Mesenteric fat pad (tissue), 1 donor: Measurements from ENCODE around the gene PBX3. TPM values are rescaled to one million over a fixed set of nuclear protein-coding genes. Genes with fewer than 3 reads are reported as not detected.
A peak's percentile ranks its signal among the peaks of the same experiment; 100 is the strongest.

Source experiments
- DNase-seq: peaks from one replicate; pipeline ENCODE4 v3.0.0-alpha.2; 2020; ENCODE audit warnings: low spot score
- total RNA-seq: library from RNA; stranded (reverse); fragmentation: NEBNext Ultra II Directional; extraction: Animal tissue kit (Norgen Biotek cat#: 25700); gene quantifications from one replicate; pipeline ENCODE4 v1.2.1, GENCODE V29; 2021
- donor health status: DM: yes; HTN: yes; CAD: no.

The PBX3 gene
- total RNA-seq, 1 donor from 2014 or later, result 28.8 TPM

GRCh38 chr9:125946397-125946796 lies 199.2 kb downstream of the PBX3 start:
- no peak for DNase-seq

GRCh38 chr9:125948887-125949596 lies 201.9 kb downstream of the PBX3 start:
- no peak for DNase-seq

DNA sequence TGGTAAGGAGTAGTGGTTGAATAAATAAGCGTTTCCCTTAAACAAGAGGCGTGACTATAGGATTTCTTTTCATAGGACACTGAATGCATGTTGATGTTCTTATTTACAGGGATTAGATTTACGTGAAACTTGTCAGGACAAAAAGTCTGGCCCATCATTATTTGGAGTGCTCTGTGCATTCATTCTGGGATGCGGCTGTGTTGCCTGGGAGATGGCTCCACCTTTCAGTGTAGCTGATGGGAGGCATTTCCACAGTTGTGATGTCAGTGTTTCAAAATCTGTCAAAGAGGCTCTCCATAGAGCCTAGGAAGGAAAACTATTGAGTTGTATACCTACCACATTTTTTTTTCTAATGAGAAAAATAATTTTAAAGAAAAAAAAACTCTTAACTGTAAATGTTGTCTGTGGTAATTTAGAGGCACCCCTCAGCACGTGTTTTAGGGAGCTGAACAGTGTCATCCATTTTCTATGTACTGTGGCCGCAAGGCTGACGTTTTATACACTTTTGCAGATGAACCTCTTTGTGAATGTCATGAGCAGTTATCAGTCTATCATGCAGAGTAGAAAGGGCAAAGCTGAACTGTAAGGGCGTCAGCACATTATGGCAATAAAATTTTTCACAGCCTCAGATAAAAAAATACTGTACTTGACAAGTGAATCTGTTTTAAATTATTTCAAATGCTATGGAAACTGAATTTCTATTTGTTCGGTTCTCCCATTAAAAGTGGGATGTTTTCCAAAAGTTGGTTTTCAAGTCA lies 202.7 kb downstream of the PBX3 start:
- DNase-seq, result no peak

DNA sequence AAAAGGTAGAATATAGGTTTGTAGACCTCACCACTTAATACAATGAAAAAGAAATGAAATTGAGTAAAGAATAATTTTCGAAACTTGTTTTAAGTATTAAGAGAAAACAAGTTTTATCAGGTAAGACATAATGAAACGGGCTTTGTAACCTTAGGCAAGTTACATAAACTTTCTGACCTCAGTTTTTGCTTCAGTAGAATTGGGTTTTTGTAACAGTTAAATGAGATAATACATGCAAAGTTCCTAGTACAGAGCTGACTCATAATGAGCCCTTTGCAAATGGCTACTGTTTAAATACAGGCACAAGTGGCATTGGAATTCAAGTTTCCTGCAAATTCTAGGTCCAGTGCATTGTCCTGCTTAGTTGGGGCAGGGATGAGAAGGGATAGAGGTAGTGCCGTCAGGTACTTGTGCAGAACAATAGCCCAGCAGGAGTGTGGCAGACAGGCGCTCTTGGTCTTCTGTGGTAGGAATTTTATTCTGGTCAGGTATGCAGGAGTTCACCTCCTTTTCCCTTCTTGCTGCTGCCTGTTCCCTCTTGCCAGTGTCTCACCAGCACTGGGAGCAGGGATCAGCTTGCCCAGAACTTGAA lies 203.8 kb downstream of the PBX3 start:
- DNase-seq, result no peak

DNA sequence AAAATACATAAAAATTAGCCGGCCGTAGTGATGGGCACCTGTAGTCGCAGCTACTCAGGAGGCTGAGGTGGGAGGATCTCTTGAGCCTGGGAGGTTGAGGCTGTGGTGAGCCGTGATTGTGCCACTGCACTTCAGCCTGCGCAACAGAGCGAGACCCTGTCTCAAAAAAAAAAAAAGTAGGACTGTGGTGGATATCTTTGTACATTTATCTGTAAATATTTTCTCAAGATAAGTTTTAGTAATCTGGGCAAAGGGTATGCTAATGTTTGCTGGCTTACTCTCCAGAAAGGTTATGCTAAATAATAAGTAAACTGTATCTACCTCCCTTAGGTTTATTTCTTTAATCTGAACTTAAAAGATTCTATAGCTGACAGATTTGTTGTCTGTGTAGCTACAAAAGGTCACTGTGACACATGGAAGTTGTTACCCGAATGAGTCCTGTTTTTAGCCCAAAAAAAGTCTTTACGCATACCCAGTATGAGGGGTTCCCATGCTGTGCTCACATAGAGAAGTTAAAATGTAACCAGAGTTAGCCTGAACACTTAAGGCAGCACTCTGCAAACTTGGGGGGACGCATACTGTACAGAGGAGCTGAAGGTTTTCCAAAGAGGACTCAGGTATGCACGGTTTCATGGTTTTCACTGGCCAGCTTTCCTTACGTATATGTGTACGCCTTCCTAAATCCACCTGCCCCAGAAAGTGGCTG lies 206.3 kb downstream of the PBX3 start:
- no peak for DNase-seq

DNA sequence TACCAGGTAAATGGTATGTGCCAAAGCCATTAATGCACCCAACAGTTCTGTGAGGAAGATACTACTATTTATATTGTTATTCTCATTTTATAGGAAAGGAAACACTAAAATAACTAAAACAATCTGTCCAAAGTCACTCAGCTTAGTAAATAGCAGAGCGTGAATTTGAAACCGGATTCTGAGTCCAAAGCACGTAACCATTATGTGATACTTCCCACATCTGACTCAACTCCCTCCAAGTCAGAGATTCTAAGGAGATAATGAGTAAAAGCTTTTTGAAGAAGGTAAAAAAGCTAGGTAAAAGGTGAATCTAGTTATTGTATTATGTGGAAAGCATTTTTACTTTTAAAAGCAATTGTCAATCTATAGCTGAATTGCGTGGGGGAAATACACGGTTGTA lies 208.9 kb downstream of the PBX3 start:
- no peak for DNase-seq

DNA sequence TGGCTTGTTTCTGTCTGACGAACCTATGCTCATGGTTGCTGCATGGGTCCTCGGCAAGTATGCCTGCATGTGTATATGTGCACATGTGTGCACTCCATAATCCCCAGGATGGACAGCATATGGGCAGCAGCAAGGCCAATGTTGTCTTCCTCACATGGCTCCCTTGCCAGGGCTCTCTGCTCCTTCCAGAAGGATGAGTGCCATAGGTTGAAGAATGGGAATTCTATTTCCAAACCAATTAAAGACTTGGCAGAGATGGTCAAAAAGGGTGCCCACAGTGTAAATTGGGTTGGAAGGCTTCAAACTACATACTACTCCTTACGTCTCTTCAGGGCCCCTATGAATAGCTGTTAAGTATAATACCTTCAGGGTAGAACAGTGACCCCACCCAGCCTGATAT lies 212.1 kb downstream of the PBX3 start:
- DNase-seq, result no peak

- no peak for DNase-seq
These were observed 212.9 kb downstream of the PBX3 start for GRCh38 chr9:125959951-125960619.

DNA sequence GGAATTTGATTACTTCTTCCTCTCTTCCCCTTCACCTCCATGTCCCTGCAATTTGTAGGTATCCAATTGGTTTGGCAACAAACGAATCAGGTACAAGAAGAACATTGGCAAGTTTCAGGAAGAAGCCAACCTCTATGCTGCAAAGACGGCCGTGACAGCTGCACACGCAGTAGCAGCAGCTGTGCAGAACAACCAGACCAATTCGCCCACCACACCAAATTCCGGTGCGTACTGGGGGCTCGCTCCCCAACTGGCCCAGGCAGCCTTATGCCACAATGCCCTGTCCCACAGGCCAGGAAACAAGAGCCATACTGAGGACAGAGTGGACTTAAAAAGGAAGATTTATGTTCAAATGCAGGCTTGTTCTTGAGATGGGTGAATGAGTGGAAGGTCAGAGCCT lies 213.5 kb downstream of the PBX3 start:
- DNase-seq, result no peak

DNA sequence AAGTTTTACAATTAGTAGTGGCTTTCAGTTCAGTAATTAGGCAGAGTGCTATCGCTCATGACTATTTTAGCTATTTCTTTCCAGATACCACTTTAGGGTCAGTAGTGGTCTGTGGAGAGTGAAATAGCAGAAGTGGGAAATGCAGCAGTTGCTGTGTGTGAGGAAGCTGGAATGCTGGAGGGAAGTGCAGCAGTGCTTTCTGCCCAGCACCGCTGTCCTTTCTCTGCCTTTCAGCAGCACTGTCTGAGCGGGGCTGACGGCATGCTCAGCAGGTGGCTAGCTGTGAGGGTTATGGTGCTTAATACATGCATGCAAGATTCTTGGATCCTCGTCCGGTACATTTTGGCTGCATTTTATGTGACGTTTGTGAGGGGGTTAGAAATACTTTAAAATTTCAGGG lies 213.9 kb downstream of the PBX3 start:
- DNase-seq, result no peak

DNA sequence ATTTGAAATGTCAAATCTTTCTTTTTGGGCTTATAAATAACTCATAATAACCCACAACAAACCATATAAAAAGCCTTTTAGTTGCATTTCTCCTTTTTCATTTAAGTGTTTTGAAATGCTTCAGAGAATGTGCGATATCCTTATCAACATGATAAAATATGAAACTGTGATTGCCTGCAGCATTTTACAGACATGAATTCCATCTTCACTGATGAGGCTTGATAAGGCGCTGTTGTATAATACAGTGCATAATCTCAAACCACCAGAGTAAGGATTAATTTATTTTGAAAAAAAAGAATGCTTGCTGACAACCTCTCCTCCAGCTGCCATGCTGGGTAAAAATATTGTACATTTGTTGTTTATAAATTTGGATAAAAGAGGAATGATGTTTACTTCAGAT lies 216.8 kb downstream of the PBX3 start:
- DNase-seq, result no peak

- peak; percentile 57 for DNase-seq
These were observed 217.6 kb downstream of the PBX3 start for GRCh38 chr9:125964702-125965225.

DNA sequence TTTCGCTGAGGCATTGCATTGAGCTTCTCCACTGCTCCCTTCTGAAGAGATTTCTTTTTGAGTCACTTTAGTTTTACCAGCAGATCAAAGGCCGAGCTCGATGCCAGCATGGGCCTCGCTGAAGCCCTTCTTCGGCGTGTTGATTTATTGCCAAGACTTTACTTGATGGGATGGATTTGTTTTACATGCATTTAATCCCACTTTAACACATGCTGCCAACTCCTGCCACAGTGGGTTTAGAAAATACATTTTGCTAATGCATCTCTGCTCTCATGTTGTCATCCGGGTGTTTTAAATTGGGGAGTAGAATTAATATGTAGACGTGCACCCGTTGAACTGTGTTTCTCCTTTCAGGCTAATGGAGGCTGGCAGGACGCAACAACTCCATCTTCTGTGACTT lies 218.3 kb downstream of the PBX3 start:
- DNase-seq, result no peak

GRCh38 chr9:125966466-125966865 lies 219.3 kb downstream of the PBX3 start:
- no peak for DNase-seq

GRCh38 chr9:125966959-125967711 lies 220.0 kb downstream of the PBX3 start:
- DNase-seq, result no peak

- DNase-seq, result no peak
These were observed 221.7 kb downstream of the PBX3 start for GRCh38 chr9:125968714-125969374.

- peak; percentile 51 for DNase-seq
These were observed 222.3 kb downstream of the PBX3 start for GRCh38 chr9:125969462-125969861.

GRCh38 chr9:125969868-125970267 lies 222.7 kb downstream of the PBX3 start:
- peak; percentile 64 for DNase-seq

DNA sequence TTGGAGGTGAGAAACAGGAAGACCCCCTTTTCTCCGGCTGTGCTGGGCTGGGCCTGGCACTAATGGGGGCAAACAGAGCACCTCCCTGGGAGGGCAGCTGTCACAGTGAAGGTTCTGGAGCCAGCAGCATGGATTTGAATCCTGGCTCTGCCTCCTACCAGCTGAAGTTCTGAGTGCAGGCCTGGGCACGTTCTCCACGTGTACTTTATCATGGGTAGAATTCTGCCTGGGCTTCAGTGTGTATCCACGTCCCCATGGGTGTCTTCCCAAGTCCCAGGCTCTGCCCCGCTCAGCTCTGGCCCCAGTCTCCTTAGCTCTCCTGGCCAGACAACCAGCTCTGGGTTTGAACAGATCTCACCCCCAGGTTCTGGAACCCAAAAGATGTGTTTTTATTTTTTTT lies 223.2 kb downstream of the PBX3 start:
- peak; percentile 39 for DNase-seq

DNA sequence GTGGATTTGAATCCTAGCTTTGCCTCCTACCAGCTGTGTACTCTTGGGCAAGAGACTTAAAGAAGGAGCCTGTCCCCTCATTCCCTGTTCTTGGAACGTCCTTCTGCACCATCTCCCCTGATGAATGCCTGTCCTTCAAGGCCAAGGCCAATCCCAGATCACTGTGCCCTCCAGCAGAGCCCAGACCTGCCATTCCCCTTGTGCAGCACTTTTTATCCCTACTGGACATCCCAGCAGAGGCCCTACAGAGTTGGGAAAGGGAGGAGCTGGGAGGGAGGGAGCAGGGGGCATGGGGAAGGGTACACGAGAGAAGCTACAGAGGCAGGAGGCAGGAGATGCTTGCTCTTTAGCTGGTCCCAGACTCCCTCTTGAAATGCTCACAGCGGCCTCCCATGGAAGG lies 223.9 kb downstream of the PBX3 start:
- DNase-seq, result peak; percentile 49
